Measurements from ENCODE around the gene SLC5A7. TPM values are rescaled to one million over a fixed set of nuclear protein-coding genes. Genes with fewer than 3 reads are reported as not detected.

The SLC5A7 gene
- polyA plus RNA-seq (ENCODE audit: insufficient read length in 4 of 4): 1 to 10 TPM in 1 of 4 donors, under 1 TPM in 3; 0.69 to 2.6 (median 0.76) TPM

DNA sequence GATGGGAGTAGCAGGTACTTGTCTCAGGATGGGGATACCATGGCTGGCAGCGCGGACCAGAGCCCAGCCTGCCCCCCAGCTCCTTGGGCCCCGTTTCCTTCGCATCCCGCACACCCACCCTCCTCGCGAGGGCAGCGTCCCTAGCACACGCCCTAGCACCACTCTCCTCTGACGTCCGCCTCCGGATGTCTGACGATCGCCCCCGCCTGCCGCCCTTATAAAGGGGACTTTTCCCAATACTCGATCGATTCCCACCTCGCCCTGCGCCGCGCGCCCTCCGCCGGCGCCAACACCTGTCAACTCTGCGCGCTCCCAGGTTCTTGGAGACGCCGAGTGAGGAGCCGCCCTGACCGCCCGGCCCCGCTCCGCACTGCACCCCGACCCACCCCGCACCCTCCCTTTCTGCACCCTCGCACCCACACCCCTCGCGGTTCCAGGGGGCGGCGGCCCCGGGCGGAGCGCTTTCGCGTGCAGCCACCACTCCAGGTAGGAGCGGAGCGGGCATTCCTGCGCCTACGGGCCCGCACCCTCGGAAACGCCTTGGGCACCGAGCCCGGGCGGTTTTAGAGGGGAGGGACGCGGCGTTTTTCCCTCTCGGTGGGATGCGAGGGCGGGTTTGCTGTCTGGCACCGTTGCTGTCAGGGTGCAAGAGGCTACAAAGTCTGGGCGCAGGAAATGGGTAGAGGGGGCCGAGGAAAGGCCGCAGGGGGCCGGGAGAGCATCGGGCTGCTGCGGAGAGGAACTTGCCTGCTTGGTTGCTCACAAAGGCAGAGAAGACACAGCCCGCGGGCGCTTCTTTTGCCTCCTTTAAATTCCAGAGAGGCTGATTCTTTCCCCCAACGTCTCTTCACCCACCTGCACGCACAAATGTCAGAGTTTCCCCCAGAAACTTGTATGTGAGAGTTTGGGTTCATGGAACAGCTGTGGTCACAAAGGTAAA, at the start of gene SLC5A7:
SLC5A7 (plus strand) TSS at position 247 of the 940 bp plus-strand sequence. CDS start 1,632 bp downstream, outside the sequence.
- no peak for DNase-seq (ENCODE audit: low read depth in 4 of 4, low spot score in 3 of 4)

GRCh38 chr2:107961395-107961794, 24.9 kb upstream of the SLC5A7 start:
- no peak for DNase-seq (ENCODE audit: low read depth in 4 of 4, low spot score in 3 of 4)

DNA sequence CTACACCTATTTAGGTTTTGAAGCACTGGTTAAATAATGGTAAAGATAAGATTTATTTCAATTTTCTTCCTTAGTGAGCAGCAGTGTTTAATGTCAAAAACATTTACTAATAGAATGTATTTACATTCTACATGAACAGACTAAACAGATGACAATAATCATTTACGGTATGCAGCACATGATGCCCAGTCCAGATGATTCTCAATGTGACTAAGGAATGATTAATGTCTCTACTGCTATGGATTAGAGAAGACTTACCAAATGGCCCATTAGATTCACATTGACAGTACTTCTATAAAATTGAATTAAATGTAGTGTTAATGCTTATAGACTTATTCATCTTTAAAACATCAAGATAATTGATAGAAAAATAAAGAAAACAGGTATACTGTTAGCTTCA, 22.1 kb upstream of the SLC5A7 start:
- no peak for DNase-seq (ENCODE audit: low read depth in 4 of 4, low spot score in 3 of 4)

GRCh38 chr2:107984707-107985106, 1.6 kb upstream of the SLC5A7 start:
- no peak for DNase-seq (ENCODE audit: low read depth in 4 of 4, low spot score in 3 of 4)

DNA sequence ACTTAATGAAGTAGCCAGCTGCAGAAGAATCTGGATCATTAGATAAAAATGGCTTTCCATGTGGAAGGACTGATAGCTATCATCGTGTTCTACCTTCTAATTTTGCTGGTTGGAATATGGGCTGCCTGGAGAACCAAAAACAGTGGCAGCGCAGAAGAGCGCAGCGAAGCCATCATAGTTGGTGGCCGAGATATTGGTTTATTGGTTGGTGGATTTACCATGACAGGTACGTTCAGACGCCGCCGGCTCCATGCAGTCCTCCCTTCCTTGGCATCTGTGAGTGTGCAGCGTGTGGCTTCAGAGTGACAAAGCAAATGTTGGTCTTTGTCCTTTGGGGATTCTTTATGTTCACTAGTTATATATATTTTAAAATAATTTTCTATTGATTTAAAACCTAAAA, 1.8 kb downstream of the SLC5A7 start:
- no peak for DNase-seq (ENCODE audit: low read depth in 4 of 4, low spot score in 3 of 4)

DNA sequence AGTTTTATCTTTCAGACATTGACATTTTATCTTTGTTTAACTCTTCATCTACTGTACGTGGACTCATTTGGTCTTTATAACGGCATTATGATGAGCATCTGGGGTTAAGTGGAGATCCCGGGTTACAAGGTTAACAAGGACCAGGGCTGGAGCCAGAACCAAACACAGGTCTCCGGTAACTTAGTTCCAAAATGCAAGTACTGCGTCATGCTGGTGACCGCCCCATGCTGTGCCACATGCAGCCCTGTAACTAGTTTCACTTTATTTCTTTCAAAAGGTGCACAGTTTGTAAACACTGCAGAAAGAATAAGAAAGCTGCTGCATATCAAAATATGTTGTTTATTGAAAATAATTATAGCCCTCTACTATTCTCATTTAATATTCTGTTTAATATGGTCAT, 3.1 kb downstream of the SLC5A7 start:
- DNase-seq (ENCODE audit: low read depth in 4 of 4, low spot score in 3 of 4): no peak

DNA sequence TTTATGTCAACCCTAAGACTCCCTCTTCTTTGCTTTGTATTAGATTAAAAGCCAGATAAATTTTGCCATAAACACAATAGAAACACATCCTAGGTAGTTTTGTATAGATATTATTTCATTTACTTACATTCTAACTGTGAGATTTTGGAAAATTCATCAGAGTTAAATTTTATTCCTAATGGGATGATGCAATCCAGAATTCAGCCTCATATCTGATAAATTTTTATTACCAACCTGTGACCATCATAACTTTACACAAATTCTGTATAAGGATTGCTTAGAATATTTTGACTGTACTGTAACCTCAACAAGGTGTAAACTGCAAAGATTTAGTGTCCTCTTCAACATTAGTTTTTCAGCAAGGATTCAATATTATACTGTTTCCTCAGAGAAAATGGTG, 4.4 kb downstream of the SLC5A7 start:
- no peak for DNase-seq (ENCODE audit: low read depth in 4 of 4, low spot score in 3 of 4)

DNA sequence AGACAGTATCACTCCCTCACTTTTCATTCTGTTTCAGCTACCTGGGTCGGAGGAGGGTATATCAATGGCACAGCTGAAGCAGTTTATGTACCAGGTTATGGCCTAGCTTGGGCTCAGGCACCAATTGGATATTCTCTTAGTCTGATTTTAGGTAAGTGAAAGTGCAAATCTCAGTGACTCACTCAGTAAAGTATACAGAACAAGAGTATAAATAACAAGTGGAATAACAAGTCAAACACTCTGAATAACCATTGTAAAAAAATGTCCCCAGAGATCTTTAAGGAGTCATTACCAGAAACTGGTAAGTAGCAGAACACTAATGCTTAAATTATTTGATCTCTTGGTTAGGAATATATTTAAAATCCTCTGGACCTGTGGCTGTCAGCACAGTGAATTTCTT, 5.7 kb downstream of the SLC5A7 start:
- no peak for DNase-seq (ENCODE audit: low read depth in 4 of 4, low spot score in 3 of 4)

GRCh38 chr2:107999158-107999557, 12.8 kb downstream of the SLC5A7 start:
- no peak for DNase-seq (ENCODE audit: low read depth in 4 of 4, low spot score in 3 of 4)

GRCh38 chr2:108010912-108011591, 24.7 kb downstream of the SLC5A7 start:
- DNase-seq (ENCODE audit: low read depth in 4 of 4, low spot score in 3 of 4): no peak

- DNase-seq (ENCODE audit: low read depth in 4 of 4, low spot score in 3 of 4): no peak
Measured at GRCh38 chr2:108013305-108013704, 27.0 kb downstream of the SLC5A7 start.

DNA sequence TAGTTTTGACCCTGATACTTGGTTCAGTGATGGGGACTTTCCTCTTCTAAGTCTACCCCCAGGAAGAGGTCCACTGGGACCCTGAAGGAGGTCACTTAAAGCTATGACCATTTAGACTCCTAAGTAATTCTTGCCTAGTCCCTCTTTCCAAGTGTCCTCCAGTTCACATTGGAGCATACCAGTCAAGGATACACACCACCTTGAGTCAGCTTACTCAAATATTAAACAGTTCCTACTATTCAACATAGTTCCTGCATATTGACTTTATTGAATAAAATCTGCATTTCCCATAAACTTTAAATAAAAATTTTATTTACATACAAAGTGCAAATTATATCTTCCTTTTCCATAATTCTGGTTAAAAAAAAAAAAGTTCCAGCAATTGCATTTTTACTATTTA, 36.3 kb downstream of the SLC5A7 start:
- DNase-seq (ENCODE audit: low read depth in 4 of 4, low spot score in 3 of 4): no peak

DNA sequence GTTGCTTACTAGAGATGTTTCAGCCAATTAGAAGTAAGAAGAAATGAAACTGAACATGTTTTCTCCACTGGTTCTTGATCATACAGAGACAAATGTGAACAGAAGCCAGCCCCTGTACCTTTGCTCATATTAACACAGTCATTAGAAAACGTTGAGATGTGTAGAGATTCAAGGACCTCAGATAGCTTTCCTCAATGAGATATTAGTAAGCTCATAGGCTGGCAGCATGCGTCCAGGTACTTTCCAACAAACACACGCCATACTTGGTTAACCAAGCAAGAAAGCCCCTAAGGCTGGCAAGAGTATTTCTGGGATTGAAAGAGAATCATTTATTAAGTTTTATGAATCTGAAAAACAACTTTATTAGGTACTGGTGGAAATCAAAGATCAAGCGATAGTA, 37.5 kb downstream of the SLC5A7 start:
- DNase-seq (ENCODE audit: low read depth in 4 of 4, low spot score in 3 of 4): no peak

GRCh38 chr2:108026092-108026794, 39.9 kb downstream of the SLC5A7 start:
- no peak for DNase-seq (ENCODE audit: low read depth in 4 of 4, low spot score in 3 of 4)

GRCh38 chr2:108029496-108029895, 43.2 kb downstream of the SLC5A7 start:
- DNase-seq (ENCODE audit: low read depth in 4 of 4, low spot score in 3 of 4): no peak

DNA sequence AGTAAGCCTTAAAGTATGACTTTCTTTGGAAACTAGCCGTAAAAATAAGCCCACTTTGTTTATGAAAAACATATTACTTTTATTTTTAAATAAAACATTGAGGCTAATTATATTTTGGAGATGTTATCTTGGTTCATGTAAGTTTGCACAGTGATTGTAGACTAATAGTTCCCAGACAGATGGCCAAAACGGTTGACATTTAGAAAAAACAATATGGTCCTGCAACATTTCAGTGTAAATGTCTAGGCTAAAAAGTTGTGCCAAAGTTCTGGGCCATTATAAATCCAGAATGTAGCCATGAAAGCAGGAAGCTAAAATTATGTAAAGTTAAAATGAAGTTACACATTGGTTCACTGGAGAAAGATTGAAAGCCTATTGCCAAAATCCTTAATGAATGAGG, 43.6 kb downstream of the SLC5A7 start:
- DNase-seq (ENCODE audit: low read depth in 4 of 4, low spot score in 3 of 4): no peak

GRCh38 chr2:108031471-108031941, 45.2 kb downstream of the SLC5A7 start:
- DNase-seq (ENCODE audit: low read depth in 4 of 4, low spot score in 3 of 4): no peak

DNA sequence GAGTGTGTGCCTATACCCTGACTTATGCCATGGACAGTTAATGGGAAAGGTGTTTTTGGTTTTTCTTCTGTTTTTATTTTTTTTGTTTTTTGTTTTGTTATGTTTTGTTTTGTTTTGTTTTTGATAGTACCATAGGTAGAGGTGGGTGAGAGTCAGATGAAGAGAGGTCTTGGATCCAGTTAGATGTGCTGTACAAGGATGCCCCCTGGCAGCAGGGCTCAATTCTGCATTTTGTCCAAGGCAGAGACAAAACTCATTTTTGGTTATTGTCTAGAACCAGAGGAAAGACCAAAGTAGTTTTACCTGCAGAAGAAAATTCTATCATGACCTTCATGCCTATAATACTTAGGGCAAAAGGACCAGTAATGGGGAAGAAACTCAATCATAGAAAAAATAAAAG, 48.5 kb downstream of the SLC5A7 start:
- DNase-seq (ENCODE audit: low read depth in 4 of 4, low spot score in 3 of 4): no peak

DNA sequence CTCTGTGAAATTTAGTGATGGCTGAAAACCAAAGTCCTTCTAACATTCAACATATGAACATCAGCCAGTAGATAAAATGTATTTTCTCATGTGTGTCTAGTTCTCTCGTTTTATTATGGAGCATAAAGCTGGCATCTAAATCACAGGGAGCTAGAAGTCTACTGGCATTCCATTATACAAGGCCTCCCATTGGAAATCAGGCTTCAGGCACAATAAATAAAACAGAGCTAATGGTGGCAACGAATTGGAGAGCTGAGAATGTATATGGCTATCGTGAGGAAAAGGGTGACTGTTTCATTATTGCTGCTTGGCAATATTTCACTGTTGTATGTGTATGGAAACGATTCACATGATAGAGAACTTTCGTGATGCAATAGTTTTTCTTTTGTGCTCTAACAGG, 62.4 kb downstream of the SLC5A7 start:
- no peak for DNase-seq (ENCODE audit: low read depth in 4 of 4, low spot score in 3 of 4)

GRCh38 chr2:108058576-108059137, 72.3 kb downstream of the SLC5A7 start:
- no peak for DNase-seq (ENCODE audit: low read depth in 4 of 4, low spot score in 3 of 4)

Data from left renal pelvis (tissue), 4 donors.